Stimulated activated naive CD4-positive, alpha-beta T cell (primary cell): Measurements from ENCODE around the gene COP1.

Experiments
- DNase-seq, 6 experiments: peaks; one replicate each; lab custom pipeline; 2025; lab: John Stamatoyannopoulos, UW

COP1 gene

GRCh38 chr1:175968486-175969172 lies 238.5 kb downstream of the COP1 start:
- DNase-seq: no peak

- no peak for DNase-seq
Observed at GRCh38 chr1:175963740-175964139, 243.3 kb downstream of the COP1 start.

- no peak for DNase-seq
Observed at GRCh38 chr1:175960169-175960568, 246.9 kb downstream of the COP1 start.

- DNase-seq: no peak
Observed at GRCh38 chr1:175951627-175952026, 255.5 kb downstream of the COP1 start.

- DNase-seq: no peak
Observed at GRCh38 chr1:175947771-175948170, 259.3 kb downstream of the COP1 start.

- DNase-seq: no peak
Observed at GRCh38 chr1:175944591-175944990, 262.5 kb downstream of the COP1 start.

- no peak for DNase-seq
Observed at GRCh38 chr1:175941164-175941563, 265.9 kb downstream of the COP1 start.

- no peak for DNase-seq
Observed at GRCh38 chr1:175936736-175937135, 270.4 kb downstream of the COP1 start.

- DNase-seq: no peak
Observed at GRCh38 chr1:175935566-175936115, 271.4 kb downstream of the COP1 start.

- DNase-seq: no peak
Observed at GRCh38 chr1:175935166-175935565, 271.9 kb downstream of the COP1 start.

- DNase-seq: no peak
Observed at GRCh38 chr1:175933801-175934200, 273.3 kb downstream of the COP1 start.

GRCh38 chr1:175927944-175928343 lies 279.1 kb downstream of the COP1 start:
- no peak for DNase-seq

GRCh38 chr1:175922254-175922881 lies 284.7 kb downstream of the COP1 start:
- DNase-seq: no peak

- DNase-seq: no peak
Observed at GRCh38 chr1:175920381-175920780, 286.7 kb downstream of the COP1 start.

- no peak for DNase-seq
Observed at GRCh38 chr1:175919001-175919400, 288.1 kb downstream of the COP1 start.

GRCh38 chr1:175918364-175918801 lies 288.7 kb downstream of the COP1 start:
- DNase-seq: no peak

- no peak for DNase-seq
Observed at GRCh38 chr1:175914115-175914514, 293.0 kb downstream of the COP1 start.

- no peak for DNase-seq
Observed at GRCh38 chr1:175911138-175911537, 295.9 kb downstream of the COP1 start.

- no peak for DNase-seq
Observed at GRCh38 chr1:175906370-175906769, 300.7 kb downstream of the COP1 start.

- DNase-seq: no peak
Observed at GRCh38 chr1:175904808-175905207, 302.3 kb downstream of the COP1 start.

- no peak for DNase-seq
Observed at GRCh38 chr1:175902281-175902680, 304.8 kb downstream of the COP1 start.

GRCh38 chr1:175901076-175901836 lies 305.8 kb downstream of the COP1 start:
- no peak for DNase-seq

- no peak for DNase-seq
Observed at GRCh38 chr1:175900171-175900570, 306.9 kb downstream of the COP1 start.
